HT1080 (cell line): Measurements from ENCODE around the gene SDF2. TPM values are rescaled to one million over a fixed set of nuclear protein-coding genes. Genes with fewer than 3 reads are reported as not detected.
"Not testable (repeated sequence)": the region's sequence is repeated elsewhere in the genome, so short reads cannot be mapped to it uniquely, and the experiment has no call there.

Source experiments
- DNase-seq: peaks from one replicate; pipeline ENCODE4 v3.0.0-alpha.2; 2015; ENCODE audit warnings: low read depth
- total RNA-seq: library from RNA; depleted of rRNA; stranded (reverse); fragments of >200 nt; shearing (Covaris generic); gene quantifications from 2 replicates; pipeline ENCODE4 v1.2.3, GENCODE V29; 2014

SDF2 gene
- total RNA-seq, 1 experiment from 2014 or later = 49.3 TPM

GRCh38 chr17:28685366-28685765 is 23.7 kb upstream of the SDF2 start:
- DNase-seq = no peak

GRCh38 chr17:28684963-28685362 is 23.3 kb upstream of the SDF2 start:
- peak; percentile 13 for DNase-seq

GRCh38 chr17:28682655-28683054 is 20.9 kb upstream of the SDF2 start:
- no peak for DNase-seq

- DNase-seq = no peak
Measured at GRCh38 chr17:28675980-28676379, 14.3 kb upstream of the SDF2 start.

GRCh38 chr17:28675490-28675889 is 13.8 kb upstream of the SDF2 start:
- DNase-seq = no peak

- no peak for DNase-seq
Measured at GRCh38 chr17:28669918-28670317, 8.2 kb upstream of the SDF2 start.

GRCh38 chr17:28667870-28668269 is 6.2 kb upstream of the SDF2 start:
- no peak for DNase-seq

- DNase-seq = no peak
Measured at GRCh38 chr17:28665994-28666393, 4.3 kb upstream of the SDF2 start.

- DNase-seq = no peak
Measured at GRCh38 chr17:28663723-28664122, 2.0 kb upstream of the SDF2 start.

GRCh38 chr17:28662527-28662829 is 772 bp upstream of the SDF2 start:
- no peak for DNase-seq

- not testable (repeated sequence) for DNase-seq
Measured at GRCh38 chr17:28659497-28659881, 2.2 kb downstream of the SDF2 start.

- not testable (repeated sequence) for DNase-seq
Measured at GRCh38 chr17:28658766-28659496, 2.8 kb downstream of the SDF2 start.

GRCh38 chr17:28658342-28658741 is 3.4 kb downstream of the SDF2 start:
- not testable (repeated sequence) for DNase-seq

- DNase-seq = peak; percentile 64
Measured at GRCh38 chr17:28657756-28658155, 4.0 kb downstream of the SDF2 start.

- no peak for DNase-seq
Measured at GRCh38 chr17:28655160-28655559, 6.5 kb downstream of the SDF2 start.

GRCh38 chr17:28648698-28649097 is 13.0 kb downstream of the SDF2 start:
- DNase-seq = no peak

GRCh38 chr17:28646039-28646754 is 15.5 kb downstream of the SDF2 start:
- no peak for DNase-seq

GRCh38 chr17:28645576-28645939 is 16.1 kb downstream of the SDF2 start:
- no peak for DNase-seq

GRCh38 chr17:28644787-28645575 is 16.7 kb downstream of the SDF2 start, which contains the start of gene BLTP2:
BLTP2 (minus strand) TSS chr17:28645158; CDS start chr17:28645056, 102 bp downstream.
- DNase-seq = peak; percentile 89

- DNase-seq = peak; percentile 51
Measured at GRCh38 chr17:28643983-28644786, 17.5 kb downstream of the SDF2 start.

GRCh38 chr17:28641579-28641978 is 20.1 kb downstream of the SDF2 start:
- no peak for DNase-seq
